Duodenal mucosa (tissue), 2 donors: ENCODE measurements around the gene CEP295NL.
A peak's percentile ranks its signal among the peaks of the same experiment; 100 is the strongest.
"Not testable (repeated sequence)": the region's sequence is repeated elsewhere in the genome, so short reads cannot be mapped to it uniquely, and the experiment has no call there.

ENCODE experiments used
- H3K27ac ChIP-seq: one replicate; pipeline ENCODE4 v1.7.0; 2013; ENCODE audit warnings: low read depth, low read length
- H3K27me3 ChIP-seq, 2 donors: one replicate each; pipeline ENCODE4 v1.7.0; 2013; ENCODE audit warnings: low read length in 2 of 2, control low read depth in 1 of 2; ENCODE audit not compliant: insufficient read depth in 2 of 2, control insufficient read depth in 1 of 2
- H3K36me3 ChIP-seq, 2 donors: one replicate each; pipeline ENCODE4 v1.7.0; 2013; ENCODE audit warnings: low read length in 2 of 2, control low read depth in 1 of 2; ENCODE audit not compliant: insufficient read depth in 2 of 2, control insufficient read depth in 1 of 2
- H3K4me1 ChIP-seq, 2 donors: one replicate each; pipeline ENCODE4 v1.7.0; 2013; ENCODE audit warnings: low read length in 2 of 2, control low read depth in 1 of 2; ENCODE audit not compliant: insufficient read depth in 2 of 2, control insufficient read depth in 1 of 2
- H3K4me3 ChIP-seq, 2 donors: one replicate each; pipeline ENCODE4 v1.7.0; 2013; ENCODE audit warnings: low read length in 2 of 2, low read depth in 1 of 2
- H3K9ac ChIP-seq, 2 donors: one replicate each; pipeline ENCODE4 v1.7.0; 2013; ENCODE audit warnings: low read length in 2 of 2, low read depth in 1 of 2
- H3K9me3 ChIP-seq, 2 donors: one replicate each; pipeline ENCODE4 v1.7.0; 2013; ENCODE audit warnings: low read length in 2 of 2, control low read depth in 1 of 2; ENCODE audit not compliant: control insufficient read depth in 1 of 2

Gene CEP295NL

GRCh38 chr17:78868391-78868790 is 34.6 kb downstream of the CEP295NL start:
- no peak overlapping the region for H3K4me3 ChIP-seq
- H3K4me1 ChIP-seq: peaks cover 4% of the 10 kb centered on the region in 2 donors
- H3K27ac ChIP-seq: no peak overlapping the region
- peaks cover 0 to 7% of the 10 kb centered on the region in 2 donors for H3K36me3 ChIP-seq
- no peak overlapping the region for H3K9ac ChIP-seq
- no peaks in the 10 kb centered on the region for H3K9me3 ChIP-seq
- H3K27me3 ChIP-seq: no peaks in the 10 kb centered on the region

- H3K36me3 ChIP-seq, H3K4me3 ChIP-seq, H3K27me3 ChIP-seq, H3K27ac ChIP-seq, H3K9ac ChIP-seq, H3K4me1 ChIP-seq, H3K9me3 ChIP-seq: not testable (repeated sequence)
Measured at GRCh38 chr17:78867046-78867445, 36.0 kb downstream of the CEP295NL start.

GRCh38 chr17:78865682-78866390 is 37.2 kb downstream of the CEP295NL start:
- no peaks in the 10 kb centered on the region for H3K9me3 ChIP-seq
- peaks cover 0 to 4% of the 10 kb centered on the region in 2 donors for H3K36me3 ChIP-seq
- no peak overlapping the region for H3K9ac ChIP-seq
- H3K27ac ChIP-seq: no peak overlapping the region
- H3K4me1 ChIP-seq: peaks cover 4 to 9% of the 10 kb centered on the region in 2 donors
- H3K4me3 ChIP-seq: no peak overlapping the region
- H3K27me3 ChIP-seq: no peaks in the 10 kb centered on the region

DNA sequence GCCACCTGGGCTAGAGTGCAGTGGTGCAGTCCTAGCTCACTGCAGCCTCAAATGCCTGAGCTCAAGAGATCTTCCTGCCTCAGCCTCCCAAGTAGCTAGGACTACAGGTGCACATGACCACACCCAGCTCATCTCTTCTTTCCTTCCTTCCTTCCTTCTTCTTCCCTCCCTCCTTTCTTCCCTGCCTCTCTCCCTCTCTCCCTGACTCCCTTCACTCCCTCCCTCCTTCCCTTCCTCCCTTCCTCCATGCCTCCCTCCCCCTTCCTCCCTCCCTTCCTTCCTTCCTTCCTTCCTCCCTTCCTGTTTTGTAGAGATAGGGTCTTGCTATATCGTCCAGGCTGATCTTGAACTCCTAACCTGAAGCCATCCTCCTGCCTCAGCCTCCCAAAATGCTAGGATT is 38.9 kb downstream of the CEP295NL start:
- Histone ChIP-seq H3K4me1 (peaks cover 4 to 9% of the 10 kb centered on the region in 2 donors), H3K36me3 (no peaks in the 10 kb centered on the region), H3K27ac (no peak overlapping the region), H3K9me3 (no peaks in the 10 kb centered on the region), H3K9ac (no peak overlapping the region), H3K27me3 (no peaks in the 10 kb centered on the region), H3K4me3 (no peak overlapping the region)

- Histone ChIP-seq H3K36me3 (no peaks in the 10 kb centered on the region), H3K9ac (no peak overlapping the region), H3K27ac (peak overlapping the region; percentile 64), H3K4me3 (no peak overlapping the region), H3K27me3 (no peaks in the 10 kb centered on the region), H3K9me3 (no peaks in the 10 kb centered on the region), H3K4me1 (peaks cover 4 to 9% of the 10 kb centered on the region in 2 donors)
Measured at GRCh38 chr17:78862073-78863023, 40.7 kb downstream of the CEP295NL start.

DNA sequence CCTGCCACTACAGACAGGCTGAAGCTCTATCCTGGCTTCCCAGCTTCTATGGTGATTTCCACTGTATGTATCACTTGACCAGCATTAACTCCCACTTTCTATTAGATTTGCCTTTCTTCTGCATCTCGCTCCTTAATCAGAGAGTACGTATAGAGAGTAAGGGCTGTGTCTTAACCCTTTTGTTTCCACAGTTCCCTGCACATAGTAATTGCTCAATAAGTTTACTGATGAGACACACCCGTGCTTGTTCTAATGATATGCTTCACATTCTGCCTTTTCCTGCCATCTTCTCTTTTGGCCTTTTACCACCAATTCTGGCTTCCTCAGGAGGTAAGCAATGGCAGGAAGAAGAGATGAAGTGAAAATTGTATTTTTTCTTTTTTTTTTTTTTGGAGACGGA is 41.8 kb downstream of the CEP295NL start:
- Histone ChIP-seq H3K27ac (no peak overlapping the region), H3K9me3 (no peaks in the 10 kb centered on the region), H3K27me3 (no peaks in the 10 kb centered on the region), H3K4me3 (no peak overlapping the region), H3K4me1 (peaks cover 4 to 9% of the 10 kb centered on the region in 2 donors), H3K36me3 (no peaks in the 10 kb centered on the region), H3K9ac (no peak overlapping the region)

DNA sequence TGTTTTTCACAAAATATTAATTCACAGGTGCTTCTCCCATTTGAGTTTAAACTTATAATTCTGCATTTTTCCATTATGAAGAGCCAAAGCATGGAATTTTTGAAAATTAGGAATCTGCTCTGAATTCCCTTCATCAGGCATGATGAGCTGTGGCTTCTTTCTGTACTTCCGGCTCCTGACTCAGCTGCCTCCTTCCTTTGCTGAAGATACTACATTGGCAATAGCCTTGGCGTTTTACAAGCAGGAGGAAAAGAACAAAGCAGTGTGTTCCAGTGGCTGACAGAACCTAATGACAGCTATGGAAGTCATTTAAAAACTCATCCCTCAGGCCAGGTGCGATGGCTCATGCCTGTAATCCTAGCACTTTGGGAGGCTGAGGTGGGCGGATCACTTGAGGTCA is 44.0 kb downstream of the CEP295NL start:
- Histone ChIP-seq H3K9ac (no peak overlapping the region), H3K27me3 (no peaks in the 10 kb centered on the region), H3K36me3 (peaks cover 3 to 4% of the 10 kb centered on the region in 2 donors), H3K4me1 (peaks cover 1 to 9% of the 10 kb centered on the region in 2 donors), H3K9me3 (no peaks in the 10 kb centered on the region), H3K4me3 (no peak overlapping the region), H3K27ac (no peak overlapping the region)

DNA sequence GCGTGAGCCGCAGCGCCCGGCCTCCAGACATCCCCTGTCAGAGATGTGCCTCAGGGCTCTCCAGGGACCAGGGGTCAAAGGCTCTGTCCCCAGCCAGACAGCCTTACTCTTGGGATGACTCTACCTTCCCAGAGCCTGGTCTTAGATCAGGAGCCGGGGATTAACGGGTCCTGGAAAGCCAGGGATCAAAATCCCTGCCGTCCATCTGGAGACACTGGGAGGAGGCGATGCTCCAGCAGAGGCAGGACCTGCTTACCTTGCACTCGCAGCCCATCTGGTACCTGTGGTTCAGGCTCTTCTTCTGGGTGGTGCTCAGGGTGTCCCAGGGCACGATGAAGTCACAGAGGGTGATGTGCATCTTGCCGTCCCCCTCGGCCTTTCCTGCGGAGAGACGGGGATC is 45.7 kb downstream of the CEP295NL start:
- no peak overlapping the region for H3K27ac ChIP-seq
- H3K27me3 ChIP-seq: no peaks in the 10 kb centered on the region
- H3K9ac ChIP-seq: no peak overlapping the region
- H3K36me3 ChIP-seq: peaks cover 3 to 4% of the 10 kb centered on the region in 2 donors
- no peak overlapping the region for H3K4me3 ChIP-seq
- H3K4me1 ChIP-seq: peaks cover 5 to 13% of the 10 kb centered on the region in 2 donors
- H3K9me3 ChIP-seq: no peaks in the 10 kb centered on the region

DNA sequence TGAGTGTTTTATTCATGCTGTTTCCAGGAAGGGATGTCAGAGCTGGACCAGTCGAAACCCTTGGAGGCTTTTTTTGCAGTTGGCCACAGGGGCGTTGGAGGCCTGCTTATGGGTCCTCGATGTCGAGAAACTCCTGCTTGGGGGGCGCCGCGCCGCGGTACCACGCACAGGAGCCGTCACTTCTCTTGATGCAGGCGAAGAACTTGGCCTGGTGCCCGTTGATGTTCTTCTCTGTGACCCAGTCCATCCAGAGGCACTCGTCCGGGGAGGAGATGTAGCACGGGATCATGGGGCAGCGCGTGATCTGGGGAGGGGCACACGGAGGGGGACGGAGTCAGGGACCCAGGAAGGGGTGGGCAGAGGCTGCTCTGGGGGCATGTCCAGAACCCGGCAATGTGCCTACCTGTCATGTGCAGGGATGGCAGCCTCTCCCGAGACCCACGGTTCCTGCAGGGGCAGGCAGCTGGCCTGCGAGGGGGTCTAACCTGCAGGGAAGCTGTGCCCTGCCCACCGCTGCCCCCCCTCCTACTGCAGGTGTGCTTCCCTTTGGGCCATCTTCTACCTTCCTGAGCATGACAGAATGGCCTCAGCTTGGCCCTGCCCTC is 47.3 kb downstream of the CEP295NL start:
- Histone ChIP-seq H3K4me1 (peaks cover 5 to 8% of the 10 kb centered on the region in 2 donors), H3K9me3 (no peaks in the 10 kb centered on the region), H3K27me3 (no peaks in the 10 kb centered on the region), H3K9ac (no peak overlapping the region), H3K27ac (no peak overlapping the region), H3K36me3 (peaks cover 3 to 4% of the 10 kb centered on the region in 2 donors), H3K4me3 (no peak overlapping the region)

GRCh38 chr17:78854508-78854907 is 48.5 kb downstream of the CEP295NL start:
- Histone ChIP-seq H3K9me3 (no peaks in the 10 kb centered on the region), H3K27me3 (no peaks in the 10 kb centered on the region), H3K9ac (no peak overlapping the region), H3K36me3 (peaks cover 3 to 4% of the 10 kb centered on the region in 2 donors), H3K4me1 (peaks cover 5 to 8% of the 10 kb centered on the region in 2 donors), H3K27ac (no peak overlapping the region), H3K4me3 (no peak overlapping the region)
